NCI-H2081 (cell line): Measurements from ENCODE around the gene GMCL2.

ENCODE experiments used
- DNase-seq, 2 experiments: peaks; one replicate each; lab custom pipeline; 2025; lab: John Stamatoyannopoulos, UW

GMCL2 gene

GRCh38 chr5:178222292-178222691, 35.1 kb upstream of the GMCL2 start:
- no peak for DNase-seq

- no peak for DNase-seq
Measured at GRCh38 chr5:178221853-178222252, 34.7 kb upstream of the GMCL2 start.

DNA sequence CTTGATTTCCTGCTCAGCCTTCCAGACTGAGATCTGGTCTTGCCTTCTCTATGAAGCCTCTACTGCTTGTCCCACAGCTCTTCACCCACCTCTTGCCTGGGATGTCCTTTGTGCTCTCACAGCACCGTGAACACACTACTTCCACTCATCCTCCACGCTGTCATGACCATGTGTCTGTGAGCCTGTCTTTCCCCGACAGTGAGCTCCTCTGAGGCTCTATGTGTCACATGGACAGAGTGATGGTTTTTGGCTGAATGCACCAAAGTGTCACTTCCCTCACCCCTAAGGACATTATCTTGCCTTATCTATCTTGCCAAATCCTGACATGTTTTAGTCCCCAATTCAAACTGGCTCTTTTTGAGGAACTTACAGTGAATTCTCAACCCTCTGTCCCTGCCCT, 34.1 kb upstream of the GMCL2 start:
- DNase-seq = no peak

GRCh38 chr5:178218827-178219226, 31.7 kb upstream of the GMCL2 start:
- no peak for DNase-seq

- DNase-seq = no peak
Measured at GRCh38 chr5:178218237-178218776, 31.1 kb upstream of the GMCL2 start.

DNA sequence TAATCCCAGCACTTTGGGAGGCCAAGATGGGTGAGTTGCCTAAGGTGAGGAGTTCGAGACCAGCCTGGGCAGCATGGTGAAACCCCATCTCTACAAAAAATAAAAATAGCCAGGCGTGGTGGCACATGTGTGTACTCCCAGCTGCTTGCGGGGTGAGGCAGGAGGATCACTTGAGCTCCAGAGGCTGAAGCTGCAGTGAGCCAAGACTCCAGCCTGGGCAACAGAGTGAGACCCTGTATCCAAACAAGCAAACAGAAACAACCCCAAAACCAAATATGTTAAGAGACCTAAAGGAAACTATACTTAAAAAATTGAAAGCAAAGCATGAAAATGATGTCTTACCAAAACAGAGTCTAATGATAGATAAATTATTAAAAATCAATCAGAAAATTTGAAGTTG, 29.6 kb upstream of the GMCL2 start:
- no peak for DNase-seq

DNA sequence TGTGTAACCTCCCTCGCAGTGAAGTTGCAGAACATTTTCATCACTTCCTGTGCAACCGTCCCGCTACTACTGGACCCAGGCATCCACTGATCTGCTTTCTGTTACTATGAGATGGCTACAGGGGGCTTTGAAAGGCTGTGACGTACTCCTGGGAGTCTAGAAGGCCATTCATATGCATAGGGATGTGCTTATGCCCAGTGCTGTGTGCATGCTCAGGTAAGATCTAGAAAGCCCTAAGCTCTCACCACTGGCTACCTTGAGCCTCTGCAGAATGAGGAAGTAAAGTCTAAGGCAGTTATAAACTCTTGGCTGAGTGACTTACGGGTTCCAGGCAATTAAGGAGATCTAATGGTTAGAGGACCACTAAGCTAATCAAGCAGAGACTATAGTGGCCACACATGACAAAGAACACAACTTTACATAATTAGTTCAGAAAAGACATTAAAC, 28.9 kb upstream of the GMCL2 start:
- DNase-seq = no peak

DNA sequence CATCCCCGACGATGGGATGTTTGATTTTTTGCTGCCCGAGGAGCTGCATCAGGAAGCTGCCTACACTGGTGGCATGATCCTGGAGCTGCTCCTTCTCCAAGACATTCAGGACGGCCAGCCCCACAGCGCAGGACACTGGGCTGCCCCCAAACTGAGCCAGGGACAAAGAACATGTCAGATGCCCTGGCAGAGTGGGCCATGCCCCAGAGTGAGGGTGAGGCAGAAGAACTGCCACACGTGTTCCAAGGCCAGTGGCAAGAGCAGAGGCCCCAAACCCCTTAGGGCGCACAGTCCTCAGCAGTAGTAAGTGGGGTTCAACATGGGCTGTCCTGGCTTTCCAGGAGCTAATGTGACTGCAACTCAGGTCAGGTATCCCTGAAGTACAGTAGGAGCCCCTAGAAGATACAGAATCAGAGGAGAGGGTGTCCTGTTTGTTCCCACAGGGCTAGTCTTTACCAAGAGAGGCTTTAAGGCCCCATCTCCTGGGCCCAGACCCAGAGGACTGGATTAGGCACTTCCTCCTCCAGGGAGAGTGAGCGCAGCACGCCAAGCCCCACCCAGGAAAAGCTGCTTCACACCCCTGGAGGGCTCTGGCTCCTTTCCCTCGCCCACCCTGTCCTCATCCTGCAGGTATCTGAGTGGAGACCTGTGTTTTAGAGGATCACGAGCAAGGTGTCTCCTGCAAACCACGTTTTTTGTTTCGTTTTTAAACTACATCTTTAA, 28.3 kb upstream of the GMCL2 start:
- no peak for DNase-seq

DNA sequence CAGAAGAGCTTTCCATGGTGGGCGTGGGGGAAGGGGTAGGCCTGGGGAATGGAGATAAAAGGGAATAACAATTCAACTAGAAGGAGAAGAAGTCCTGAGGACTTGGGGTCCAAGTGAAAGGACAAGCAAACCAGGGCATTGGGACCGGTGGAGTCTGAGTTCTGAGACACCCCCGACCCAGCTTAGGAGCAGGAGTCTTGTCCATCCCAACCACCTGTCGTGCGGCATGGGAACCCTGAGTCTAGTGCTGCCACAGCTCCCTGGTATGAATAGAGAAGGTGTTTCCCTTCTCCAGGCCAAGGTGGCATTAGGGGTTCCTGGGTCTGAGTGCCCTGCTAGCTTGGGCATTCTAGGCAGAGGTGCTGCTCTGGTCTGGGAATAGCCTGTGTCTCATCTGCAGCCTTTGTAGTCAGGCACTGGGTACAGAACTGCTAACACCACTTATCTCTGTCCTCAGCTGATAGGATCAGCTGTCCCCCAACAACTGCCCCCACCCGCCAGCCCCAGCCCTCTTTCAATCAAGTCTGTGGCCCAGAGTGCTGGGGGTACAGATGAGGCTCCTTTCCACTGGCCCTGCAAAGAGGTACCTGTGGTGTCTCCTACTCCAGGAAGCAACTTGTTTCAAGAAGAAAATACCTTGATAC, 27.1 kb upstream of the GMCL2 start:
- DNase-seq = no peak

DNA sequence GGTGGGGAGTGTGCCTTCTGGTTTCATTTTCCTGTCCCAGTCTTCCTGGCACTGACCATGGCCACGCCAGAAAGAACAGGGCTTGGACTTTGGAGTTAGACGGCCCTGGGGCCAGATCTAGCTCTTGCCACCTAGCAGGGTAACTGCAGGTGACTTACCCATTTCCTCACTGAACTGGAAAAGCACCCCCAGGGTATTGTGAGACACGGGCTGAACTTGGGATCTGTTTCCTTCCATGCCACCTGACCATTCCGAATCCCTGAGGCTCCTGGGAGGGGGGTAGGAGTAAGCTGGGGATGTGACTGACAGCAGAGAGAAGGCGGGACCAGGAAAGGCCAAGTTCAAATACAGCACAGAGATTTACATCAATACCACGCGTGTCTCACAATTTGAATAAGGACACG, 26.6 kb upstream of the GMCL2 start:
- DNase-seq = no peak

GRCh38 chr5:178213003-178213461, 25.9 kb upstream of the GMCL2 start:
- DNase-seq = no peak

GRCh38 chr5:178212241-178213002, 25.3 kb upstream of the GMCL2 start:
- DNase-seq = no peak

- no peak for DNase-seq
Measured at GRCh38 chr5:178211095-178212048, 24.2 kb upstream of the GMCL2 start.

DNA sequence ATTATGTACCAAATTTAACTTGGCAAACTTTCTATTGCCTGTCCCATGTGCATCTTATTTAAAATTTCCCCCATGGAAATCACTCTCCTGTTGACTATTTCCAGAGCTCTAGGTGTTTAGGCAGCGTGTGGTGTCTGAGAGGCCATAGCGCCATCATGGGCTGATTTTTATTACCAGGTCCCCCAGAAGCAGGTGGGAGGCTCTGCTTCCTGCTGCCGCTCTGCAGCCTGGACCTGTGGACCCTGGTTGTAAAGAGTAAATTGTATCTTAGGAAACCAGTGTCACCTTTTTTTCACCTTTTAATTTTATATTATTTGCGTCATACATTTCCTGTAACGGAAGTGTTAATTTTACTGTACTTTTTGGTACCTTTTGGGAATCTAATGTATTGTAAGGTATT, 23.5 kb upstream of the GMCL2 start:
- DNase-seq = no peak

DNA sequence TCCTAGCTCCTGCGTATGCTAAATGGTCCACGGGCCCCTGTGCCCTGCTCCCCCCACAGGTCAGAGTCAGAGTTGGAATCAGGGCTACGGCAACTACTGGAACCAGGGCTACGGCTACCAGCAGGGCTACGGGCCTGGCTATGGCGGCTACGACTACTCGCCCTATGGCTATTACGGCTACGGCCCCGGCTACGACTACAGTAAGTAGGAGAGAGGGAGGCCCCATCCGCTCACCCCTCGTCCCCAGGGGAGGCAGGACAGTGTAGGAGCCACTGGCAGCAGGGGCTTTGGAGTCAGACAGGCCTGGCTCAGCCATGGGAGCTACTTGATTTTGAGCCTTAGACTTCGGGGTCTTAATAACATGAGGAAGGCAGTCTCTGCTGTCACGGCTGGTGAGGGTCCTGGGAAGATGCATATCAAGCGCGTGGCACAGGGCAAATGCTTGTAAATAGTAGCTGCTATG, 22.9 kb upstream of the GMCL2 start:
- DNase-seq = no peak

DNA sequence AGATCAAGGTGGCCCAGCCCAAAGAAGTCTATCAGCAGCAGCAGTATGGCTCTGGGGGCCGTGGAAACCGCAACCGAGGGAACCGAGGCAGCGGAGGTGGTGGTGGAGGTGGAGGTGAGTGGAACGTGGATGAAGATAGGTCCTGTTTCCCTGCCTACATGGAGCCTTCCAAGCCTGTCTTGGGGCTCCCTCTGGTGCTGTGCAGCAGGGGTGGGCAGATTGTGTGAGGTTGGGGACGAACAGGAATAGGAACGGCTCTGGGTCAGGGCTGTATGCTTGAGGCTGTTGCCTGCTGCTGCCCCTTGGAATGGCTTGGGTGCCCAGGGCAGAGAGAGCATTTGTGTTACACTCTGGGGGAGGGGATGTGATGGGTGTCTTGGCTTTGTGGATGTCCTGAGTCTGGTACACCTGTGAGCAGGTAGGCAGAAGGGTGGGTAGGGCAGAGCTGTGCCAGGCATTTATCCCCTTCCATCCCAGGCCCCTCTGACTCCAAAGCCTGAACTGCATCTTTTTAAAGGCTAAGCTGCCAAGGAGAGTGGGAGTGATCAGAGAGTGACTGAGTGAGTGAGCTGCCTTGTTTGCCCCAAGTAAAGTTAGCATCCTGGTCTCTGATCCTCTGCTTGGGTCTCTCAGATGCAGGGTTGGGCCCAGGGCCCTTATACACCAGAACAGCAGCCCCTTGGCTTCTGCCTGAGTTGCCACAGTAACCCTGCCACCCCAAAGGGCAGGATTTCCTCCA, 22.3 kb upstream of the GMCL2 start:
- no peak for DNase-seq

- no peak for DNase-seq
Measured at GRCh38 chr5:178208540-178209227, 21.5 kb upstream of the GMCL2 start.

GRCh38 chr5:178207917-178208280, 20.7 kb upstream of the GMCL2 start:
- no peak for DNase-seq

DNA sequence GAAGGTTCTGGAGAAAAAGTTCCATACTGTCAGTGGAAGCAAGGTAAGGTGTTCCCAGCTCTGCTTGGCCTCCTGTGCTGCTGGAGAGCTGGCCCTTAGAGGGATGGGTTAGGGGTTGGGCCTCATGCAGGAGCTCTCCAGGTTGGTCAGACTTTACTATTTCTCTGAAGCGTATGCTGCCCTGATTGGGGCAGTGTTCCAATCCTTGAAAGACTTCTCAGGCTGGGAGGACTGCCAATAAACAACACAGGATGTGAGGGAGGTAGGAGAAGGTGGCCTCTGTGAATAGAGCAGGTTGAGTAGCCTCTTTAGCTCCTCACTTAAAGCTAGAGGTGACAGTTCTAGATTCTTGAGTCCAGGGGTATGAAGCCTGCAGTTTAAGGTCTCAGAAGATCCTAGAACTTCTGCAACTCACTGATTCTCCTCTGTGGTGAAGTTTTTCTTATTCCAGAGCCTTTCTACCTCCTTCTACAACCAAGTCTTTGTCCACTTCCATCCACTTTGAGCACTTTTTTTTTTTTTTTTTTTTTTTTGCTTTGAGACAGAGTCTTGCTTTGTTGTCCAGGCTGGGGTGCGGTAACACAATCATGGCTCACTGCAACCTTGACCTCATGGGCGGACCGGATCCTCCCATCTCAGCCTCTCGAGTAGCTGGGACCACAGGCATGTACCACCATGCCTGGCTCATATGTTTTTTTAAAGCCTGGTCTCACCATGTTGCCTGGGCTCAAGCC, 20.2 kb upstream of the GMCL2 start:
- DNase-seq = peak; percentile 10 to 54
